Raji (cell line): ENCODE data around the gene PTGES2.

Experiments
- POLR2A ChIP-seq: IDR thresholded peaks from 2 replicates; pipeline ENCODE4 v1.6.1; 2011; ENCODE audit warnings: low read depth, low read length, control low read depth; ENCODE audit not compliant: insufficient read depth

The PTGES2 gene

DNA sequence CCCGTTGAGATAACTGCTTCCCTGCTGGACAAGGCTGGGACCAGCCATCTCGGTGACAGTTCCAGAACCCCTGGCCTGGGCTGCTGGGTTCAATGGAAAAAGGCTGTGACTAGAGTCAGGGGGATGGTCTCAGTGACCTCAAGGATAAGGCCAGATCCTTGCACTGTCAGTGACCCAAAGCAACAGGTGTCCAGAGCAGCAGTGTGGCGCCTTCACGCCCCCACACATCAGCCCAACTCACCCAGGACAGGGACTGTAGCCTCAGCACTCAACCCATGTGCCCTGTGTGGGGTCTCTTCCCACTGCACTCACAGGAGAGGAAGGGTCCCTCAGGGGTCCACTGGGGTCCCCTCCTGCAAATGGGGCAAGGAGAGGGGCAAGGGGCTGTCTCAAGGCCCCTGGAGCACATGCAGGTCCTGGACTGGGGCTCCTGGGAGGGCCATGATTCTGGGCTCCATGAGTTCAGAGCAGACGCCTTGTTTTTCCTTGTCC lies 21.0 kb upstream of the PTGES2 start:
- no peak for TF ChIP-seq POLR2A

DNA sequence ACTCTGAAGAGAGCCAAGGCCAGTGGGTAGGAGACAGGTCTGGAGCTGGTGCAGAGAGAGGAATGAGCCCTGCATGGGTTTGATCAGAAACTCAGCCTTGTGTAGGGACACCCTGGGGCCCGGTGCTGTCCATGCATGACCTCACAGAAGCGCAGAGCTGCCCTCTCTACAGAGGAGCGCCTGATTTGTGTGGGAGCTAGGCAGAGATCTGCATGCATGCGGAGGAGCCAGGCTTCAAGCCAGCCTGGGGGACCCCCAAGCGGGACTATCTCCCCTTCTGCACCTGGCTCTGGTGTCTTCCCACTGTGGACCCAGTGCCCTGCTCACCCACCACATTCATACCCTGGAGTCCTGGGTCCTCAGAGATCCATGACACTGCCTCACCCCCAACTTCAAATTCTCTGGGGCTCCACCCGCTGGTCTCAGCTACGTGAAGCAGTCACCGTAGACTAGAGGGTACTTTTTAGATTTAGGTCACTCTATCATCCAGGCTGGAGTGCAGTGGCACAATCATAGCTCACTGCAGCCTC lies 19.1 kb upstream of the PTGES2 start:
- no peak for TF ChIP-seq POLR2A

DNA sequence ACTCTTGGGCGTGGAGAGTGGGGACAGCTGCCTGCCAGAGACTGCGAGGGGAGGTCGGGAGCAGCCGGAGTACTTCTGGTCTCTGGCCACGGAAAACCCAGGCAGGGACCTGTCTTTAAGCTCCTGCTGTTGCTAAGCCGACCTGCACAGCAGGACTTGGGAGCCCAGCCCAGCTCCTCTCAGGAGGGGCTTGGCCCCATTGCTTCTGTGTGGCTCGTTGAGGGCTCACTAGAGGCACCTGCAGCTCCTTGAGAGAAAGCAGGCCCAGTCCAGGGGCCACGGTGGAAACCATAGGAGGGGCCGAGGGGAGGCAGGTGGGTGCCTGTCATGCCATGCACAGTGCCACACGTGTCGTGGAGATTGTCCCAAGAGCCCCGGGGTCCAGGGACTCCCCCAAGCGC lies 18.4 kb upstream of the PTGES2 start:
- TF ChIP-seq POLR2A: no peak

DNA sequence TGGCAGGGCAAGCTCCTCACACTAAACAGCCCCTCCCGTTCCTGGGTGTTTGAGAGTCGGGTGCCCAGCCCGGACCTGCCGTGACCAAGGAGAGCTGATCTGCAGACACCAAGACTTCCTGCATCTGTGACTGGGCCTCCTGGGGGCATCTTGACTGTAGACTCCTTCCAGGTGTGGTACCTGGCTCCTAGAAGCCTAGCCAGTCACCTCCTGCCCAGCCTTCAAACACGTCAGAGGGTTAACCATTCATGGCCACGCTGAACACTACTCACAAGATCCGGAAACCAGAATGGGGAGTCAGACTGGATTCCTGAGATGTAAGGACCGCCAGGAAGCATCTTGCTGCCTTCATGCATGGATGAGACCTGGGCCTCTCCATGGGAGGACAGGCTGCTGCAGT lies 18.0 kb upstream of the PTGES2 start:
- no peak for TF ChIP-seq POLR2A

DNA sequence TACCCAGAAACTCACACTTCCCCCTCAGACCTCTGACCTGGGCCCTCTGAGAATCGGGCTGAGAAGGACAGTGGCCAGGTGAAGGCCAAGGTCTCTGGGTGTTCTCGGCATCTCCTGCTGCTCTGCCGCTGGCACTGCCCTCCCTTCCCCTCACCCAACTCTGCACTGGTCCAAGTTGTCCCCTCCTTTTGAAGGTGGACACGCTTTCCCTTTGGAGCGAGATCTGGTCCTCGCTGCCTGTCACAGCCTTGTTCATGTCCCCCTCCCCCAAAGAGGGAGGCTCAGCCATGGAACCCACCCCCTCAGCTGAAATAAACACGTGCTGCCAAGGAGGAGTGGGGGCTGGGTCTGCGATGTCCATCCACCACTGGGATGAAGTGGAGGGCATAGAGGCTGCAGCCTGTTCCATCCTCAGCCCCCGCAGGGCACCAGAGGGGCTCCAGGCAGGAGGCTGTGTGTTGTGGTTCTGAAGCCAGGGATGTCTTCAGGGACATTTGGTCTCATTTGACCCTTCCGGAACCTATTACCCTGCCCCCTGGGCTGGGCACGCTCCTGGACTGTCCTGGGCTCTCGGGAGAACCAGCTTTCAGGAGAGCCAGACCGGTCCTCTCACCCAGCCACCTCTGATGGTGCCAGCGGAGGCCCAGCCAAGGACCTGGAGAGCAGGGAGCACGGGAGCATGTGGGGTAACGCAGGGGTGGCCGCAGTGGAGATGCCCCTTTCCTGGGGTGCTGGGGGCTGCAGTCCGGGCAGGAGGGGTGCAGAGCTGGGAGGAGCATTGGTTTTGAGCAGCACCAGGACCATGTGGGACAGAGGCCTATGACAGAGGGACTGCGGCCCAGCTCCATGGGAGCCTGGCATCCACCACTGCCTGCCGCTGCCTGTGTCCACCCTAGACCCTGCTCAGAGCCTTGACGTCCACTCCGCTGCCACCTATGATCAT lies 17.0 kb upstream of the PTGES2 start:
- no peak for TF ChIP-seq POLR2A

DNA sequence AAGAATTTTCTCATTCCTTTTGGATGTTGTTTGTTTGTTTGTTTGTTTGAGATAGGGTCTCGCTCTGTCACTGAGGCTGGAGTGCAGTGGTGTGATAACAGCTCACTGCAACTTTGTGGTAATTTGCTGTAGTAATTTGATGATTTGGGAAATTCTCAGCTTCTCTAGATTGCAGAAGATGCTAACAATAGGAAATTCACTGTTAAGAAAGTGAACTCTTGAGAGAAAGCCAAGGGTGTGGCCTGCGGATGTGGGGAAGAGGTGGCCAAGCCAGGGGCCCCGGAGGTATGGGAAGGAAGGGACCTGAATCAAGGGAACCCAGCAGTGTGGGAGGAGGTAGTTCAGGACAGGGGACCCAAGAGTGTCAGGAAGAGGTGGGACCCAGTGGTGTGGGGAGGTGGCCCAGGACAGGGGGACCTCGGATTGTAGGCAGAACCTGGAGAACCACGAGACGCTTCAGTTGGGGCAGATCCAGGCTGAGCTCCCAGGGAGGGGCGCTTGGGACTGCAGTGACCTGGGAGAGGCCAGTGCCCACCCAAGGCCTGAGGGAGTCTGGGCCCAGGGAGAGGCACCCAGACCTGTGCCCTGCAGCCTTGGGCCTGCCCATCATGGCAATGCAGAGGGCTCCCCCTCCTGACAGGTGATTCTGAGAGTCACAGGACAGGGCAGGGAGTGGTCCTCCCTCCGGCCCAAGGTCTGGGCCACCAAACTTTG lies 16.2 kb upstream of the PTGES2 start:
- no peak for TF ChIP-seq POLR2A

DNA sequence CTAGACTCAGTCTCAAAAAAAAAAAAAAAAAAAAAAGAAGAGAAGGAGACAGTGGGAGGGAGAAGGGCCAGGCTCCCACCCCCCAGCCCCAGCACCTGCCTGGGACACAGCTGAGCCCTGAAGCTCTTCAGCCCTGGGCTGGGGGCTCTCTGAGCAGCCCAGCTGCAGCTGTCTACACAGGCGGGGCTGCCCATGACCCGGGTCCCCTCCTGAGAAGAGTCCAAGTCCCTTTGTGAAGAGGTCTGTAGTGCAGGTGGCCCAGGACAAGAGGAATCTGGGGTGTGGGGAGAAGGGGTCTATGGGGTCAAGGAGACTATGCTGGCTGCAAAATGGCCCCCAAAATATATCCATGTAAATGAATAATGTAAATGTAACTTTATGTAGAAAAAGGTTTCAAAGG lies 15.1 kb upstream of the PTGES2 start:
- no peak for TF ChIP-seq POLR2A

DNA sequence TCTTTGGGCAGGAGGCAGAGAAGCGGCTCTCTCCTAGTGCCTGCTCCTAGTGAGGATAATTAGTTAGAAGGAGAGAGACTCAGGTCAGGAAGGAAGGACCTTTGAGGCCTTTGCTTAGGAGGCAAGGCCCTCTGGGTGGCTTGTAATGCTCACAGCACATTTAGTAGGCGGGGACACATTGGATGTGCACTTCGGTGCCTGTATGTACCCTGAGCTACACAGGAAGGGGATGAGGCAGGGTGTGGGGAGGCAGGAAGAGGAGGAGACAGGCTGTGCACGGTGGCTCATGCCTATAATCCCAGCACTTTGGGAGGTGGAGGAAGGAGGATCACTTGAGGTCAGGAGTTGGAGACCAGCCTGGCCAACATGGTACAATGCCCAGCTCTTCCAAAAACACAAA lies 14.5 kb upstream of the PTGES2 start:
- TF ChIP-seq POLR2A: no peak

DNA sequence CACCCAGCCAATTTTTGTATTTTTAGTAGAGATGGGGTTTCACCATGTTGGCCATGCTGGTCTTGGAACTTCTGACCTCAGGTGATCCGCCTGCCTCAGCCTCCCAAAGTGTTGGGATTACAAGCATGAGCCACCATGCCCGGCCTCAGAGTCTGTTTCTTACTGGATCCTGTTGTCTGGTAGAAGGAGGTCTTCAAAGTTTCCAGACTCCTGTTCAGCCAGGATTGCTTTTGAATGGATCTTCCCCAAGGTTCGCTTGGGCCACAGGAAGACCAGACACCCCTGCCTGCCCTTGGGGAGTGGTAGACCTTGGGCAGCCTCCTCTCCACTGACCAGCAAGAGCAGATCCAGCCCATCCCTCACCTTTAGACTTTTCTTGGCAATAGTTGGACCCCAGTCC lies 14.1 kb upstream of the PTGES2 start:
- TF ChIP-seq POLR2A: no peak

DNA sequence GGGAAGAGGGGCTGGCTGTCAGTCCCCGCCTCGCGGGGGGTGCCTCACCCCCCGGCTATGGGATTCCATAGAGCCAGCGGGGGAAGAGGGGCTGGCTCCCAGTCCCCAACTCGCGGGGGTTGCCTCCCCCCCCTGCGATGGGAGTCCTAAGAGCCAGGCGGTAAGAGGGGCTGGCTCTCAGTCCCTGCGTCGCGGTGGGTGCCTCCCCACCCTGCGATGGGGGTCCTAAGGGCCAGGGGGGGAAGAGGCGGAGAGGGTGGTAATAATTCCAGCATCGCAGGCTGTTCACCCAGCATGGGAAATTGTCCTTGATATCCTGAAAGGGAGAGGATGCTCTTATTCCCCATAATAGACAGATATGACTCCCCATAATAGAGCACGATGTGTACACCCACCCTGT lies 12.1 kb upstream of the PTGES2 start:
- TF ChIP-seq POLR2A: no peak

DNA sequence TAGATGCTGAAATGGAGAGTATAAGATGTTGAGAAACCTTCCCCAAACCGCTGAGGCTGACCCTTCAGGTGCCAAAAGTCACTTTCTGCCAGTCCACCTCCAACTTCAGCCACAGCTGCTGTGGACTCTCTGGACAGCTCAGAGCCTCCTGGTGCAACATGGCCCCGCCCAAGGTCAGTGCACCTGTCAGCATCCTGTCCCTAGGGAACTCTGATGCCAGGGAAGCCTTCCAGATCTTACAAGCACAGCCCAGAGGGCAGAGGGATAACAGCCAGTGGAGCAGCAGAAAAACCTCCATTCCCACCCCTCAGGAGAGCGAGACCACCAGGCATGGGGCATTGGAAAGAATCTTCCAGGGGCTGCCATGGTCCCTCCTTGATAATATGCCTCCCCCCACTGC lies 10.5 kb upstream of the PTGES2 start:
- TF ChIP-seq POLR2A: no peak

DNA sequence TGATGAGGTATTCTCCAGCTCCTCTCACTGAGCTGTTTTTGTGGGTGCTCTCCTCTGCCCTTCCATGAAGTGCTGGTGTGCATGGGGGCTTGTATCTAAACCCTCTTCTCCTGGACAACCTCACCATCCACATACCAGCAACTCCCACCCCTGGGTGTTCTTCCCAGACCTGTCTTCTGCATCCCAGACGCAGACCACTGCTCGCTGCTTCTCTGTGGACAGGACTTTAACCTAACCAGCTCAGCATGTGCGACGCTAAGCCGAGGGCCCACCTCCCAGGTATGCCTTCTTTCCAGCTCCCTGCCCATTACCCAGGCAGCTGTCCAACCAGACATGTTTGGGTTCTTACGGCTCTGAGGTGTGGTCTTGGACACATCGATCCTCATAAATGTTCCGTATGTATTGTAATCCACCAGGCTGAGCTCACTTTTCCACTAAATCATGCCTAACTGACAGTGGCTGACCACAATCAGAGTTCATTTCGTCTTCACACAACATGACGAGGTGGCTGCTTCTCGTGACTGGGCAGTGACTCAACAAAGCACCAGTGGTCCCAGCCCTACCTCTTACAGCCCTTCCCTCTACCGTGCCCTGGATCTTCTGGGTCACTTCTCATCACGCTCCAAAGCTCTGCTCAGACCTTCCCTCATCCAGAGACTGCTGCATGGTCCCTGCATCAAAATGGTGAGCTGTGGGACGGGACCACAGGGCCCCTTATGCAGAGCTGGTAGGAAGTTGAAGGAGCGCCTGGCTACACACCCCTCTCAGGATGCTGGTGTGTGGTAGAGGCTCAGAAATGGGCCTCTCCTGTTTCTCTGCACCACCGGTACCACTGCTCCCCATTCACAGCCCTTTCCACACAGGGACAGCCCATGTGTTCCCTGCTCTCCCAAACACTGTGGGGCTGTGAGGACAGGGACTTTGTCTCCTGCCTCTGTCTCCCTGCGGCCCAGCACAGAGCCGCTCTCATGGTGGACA lies 9.6 kb upstream of the PTGES2 start:
- no peak for TF ChIP-seq POLR2A

DNA sequence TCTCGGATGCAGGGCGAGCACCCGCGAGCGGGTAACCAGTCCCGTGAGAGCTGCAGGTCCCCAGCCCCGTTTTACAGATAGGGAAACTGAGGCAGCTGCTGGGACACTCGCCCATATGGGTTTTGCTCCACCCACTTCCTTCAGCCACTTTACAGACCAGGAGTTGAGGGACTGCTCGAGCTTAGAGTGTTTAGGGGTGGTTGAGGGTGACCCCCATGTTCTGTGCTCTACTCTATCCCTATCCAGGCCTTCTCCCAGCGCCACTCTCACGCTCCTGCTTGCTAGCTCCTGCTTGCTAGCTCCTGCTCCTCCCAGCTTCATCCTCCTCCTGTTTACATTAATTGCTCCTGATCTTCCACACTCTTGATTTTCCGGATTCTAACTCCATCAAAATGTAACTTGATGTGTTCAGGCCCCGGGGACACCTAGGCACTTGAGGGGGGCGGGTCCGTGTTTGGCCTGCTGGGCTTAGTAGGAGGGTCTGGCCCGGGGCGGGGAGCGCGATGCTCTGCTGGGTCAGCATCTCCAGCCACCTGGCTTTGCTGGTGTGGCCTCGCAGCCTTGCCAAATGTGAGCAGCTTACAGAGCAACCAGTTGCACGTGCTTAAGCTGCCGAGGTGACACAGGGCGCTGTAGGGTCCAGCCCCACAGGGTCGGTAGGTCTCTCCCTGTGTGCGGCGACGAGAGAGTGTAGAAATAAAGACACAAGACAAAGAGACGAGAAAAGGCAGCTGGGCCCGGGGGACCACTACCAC lies 1.5 kb upstream of the PTGES2 start:
- no peak for TF ChIP-seq POLR2A
